Parathyroid adenoma (tissue), 2 donors: ENCODE measurements around the gene FRAS1.
"Not testable (repeated sequence)": the region's sequence is repeated elsewhere in the genome, so short reads cannot be mapped to it uniquely, and the experiment has no call there.

ENCODE experiments used
- H2AFZ ChIP-seq: fragments of 300-600 bp; sonication (generic); one replicate; pipeline ENCODE4 v1.7.0; 2017; ENCODE audit warnings: antibody characterized with exemption, mild to moderate bottlenecking
- H3K27ac ChIP-seq: fragments of 300-600 bp; sonication (generic); one replicate; pipeline ENCODE4 v1.7.0; 2017
- H3K27me3 ChIP-seq: fragments of 300-600 bp; sonication (generic); one replicate; pipeline ENCODE4 v1.7.0; 2017; ENCODE audit warnings: low read length; ENCODE audit not compliant: control insufficient read depth, insufficient read depth
- H3K36me3 ChIP-seq: fragments of 300-600 bp; sonication (generic); one replicate; pipeline ENCODE4 v1.7.0; 2017; ENCODE audit warnings: low read length; ENCODE audit not compliant: control insufficient read depth, insufficient read depth
- H3K4me1 ChIP-seq: fragments of 300-600 bp; sonication (generic); one replicate; pipeline ENCODE4 v1.7.0; 2017; ENCODE audit warnings: control low read depth
- H3K4me2 ChIP-seq: fragments of 300-600 bp; sonication (generic); one replicate; pipeline ENCODE4 v1.7.0; 2017; ENCODE audit warnings: low read length
- H3K4me3 ChIP-seq: fragments of 300-600 bp; sonication (generic); one replicate; pipeline ENCODE4 v1.7.0; 2017; ENCODE audit warnings: low read depth, low read length
- H3K79me2 ChIP-seq: fragments of 300-600 bp; sonication (generic); one replicate; pipeline ENCODE4 v1.7.0; 2017; ENCODE audit warnings: control low read depth
- H3K9ac ChIP-seq: fragments of 300-600 bp; sonication (generic); one replicate; pipeline ENCODE4 v1.7.0; 2017; ENCODE audit warnings: mild to moderate bottlenecking
- H3K9me3 ChIP-seq: fragments of 300-600 bp; sonication (generic); one replicate; pipeline ENCODE4 v1.7.0; 2017; ENCODE audit warnings: low read length; ENCODE audit not compliant: control insufficient read depth
- CTCF ChIP-seq: fragments of 300-600 bp; sonication (generic); IDR thresholded peaks from one replicate; pipeline ENCODE4 v1.7.0; 2017; ENCODE audit warnings: antibody characterized with exemption, mild to moderate bottlenecking
- donor health status: primary hyperparathyroidism.

Gene FRAS1

GRCh38 chr4:78081541-78081940 lies 24.4 kb downstream of the FRAS1 start:
- H2AFZ ChIP-seq = no peak overlapping the region

GRCh38 chr4:78083035-78083434 lies 25.9 kb downstream of the FRAS1 start:
- Histone ChIP-seq H3K36me3 (no peaks in the 10 kb centered on the region), H3K27ac (no peak overlapping the region), H3K9me3 (no peaks in the 10 kb centered on the region), H3K4me1 (no peaks in the 10 kb centered on the region), H3K27me3 (no peaks in the 10 kb centered on the region), H3K9ac (no peak overlapping the region), H3K4me2 (no peak overlapping the region), H3K4me3 (no peak overlapping the region), H3K79me2 (no peaks in the 10 kb centered on the region), H2AFZ (no peak overlapping the region)
- no peak for TF ChIP-seq CTCF

More at GRCh38 chr4:78081541-78081940, 24.4 kb downstream of the FRAS1 start:
- Histone ChIP-seq H3K36me3 (no peaks in the 10 kb centered on the region), H3K79me2 (no peaks in the 10 kb centered on the region), H3K27me3 (no peaks in the 10 kb centered on the region), H3K4me1 (no peaks in the 10 kb centered on the region), H3K27ac (no peak overlapping the region), H3K9me3 (no peaks in the 10 kb centered on the region), H3K9ac (no peak overlapping the region), H3K4me3 (no peak overlapping the region), H3K4me2 (no peak overlapping the region)
- no peak for TF ChIP-seq CTCF

- Histone ChIP-seq H3K4me1 (no peaks in the 10 kb centered on the region), H3K9ac (no peak overlapping the region), H3K27me3 (no peaks in the 10 kb centered on the region)
Measured at GRCh38 chr4:78091534-78091933, 34.4 kb downstream of the FRAS1 start.

GRCh38 chr4:78092350-78092749 lies 35.2 kb downstream of the FRAS1 start:
- not testable (repeated sequence) for H3K4me2 ChIP-seq, H3K9me3 ChIP-seq, H3K27ac ChIP-seq, H2AFZ ChIP-seq, H3K79me2 ChIP-seq, H3K36me3 ChIP-seq, H3K9ac ChIP-seq, H3K4me1 ChIP-seq, H3K27me3 ChIP-seq, H3K4me3 ChIP-seq

More at GRCh38 chr4:78091534-78091933, 34.4 kb downstream of the FRAS1 start:
- H3K36me3 ChIP-seq = no peaks in the 10 kb centered on the region
- H3K9me3 ChIP-seq = no peaks in the 10 kb centered on the region
- H3K79me2 ChIP-seq = no peaks in the 10 kb centered on the region
- H3K27ac ChIP-seq = no peak overlapping the region
- H3K4me3 ChIP-seq = no peak overlapping the region
- H3K4me2 ChIP-seq = no peak overlapping the region
- TF ChIP-seq CTCF = no peak
- no peak overlapping the region for H2AFZ ChIP-seq

GRCh38 chr4:78092850-78093249 lies 35.7 kb downstream of the FRAS1 start:
- H3K9me3 ChIP-seq = no peaks in the 10 kb centered on the region
- H3K36me3 ChIP-seq = no peaks in the 10 kb centered on the region
- no peak overlapping the region for H3K27ac ChIP-seq
- no peaks in the 10 kb centered on the region for H3K27me3 ChIP-seq
- H2AFZ ChIP-seq = no peak overlapping the region
- TF ChIP-seq CTCF = no peak
- no peak overlapping the region for H3K9ac ChIP-seq
- H3K4me3 ChIP-seq = no peak overlapping the region
- no peaks in the 10 kb centered on the region for H3K79me2 ChIP-seq
- no peaks in the 10 kb centered on the region for H3K4me1 ChIP-seq
- no peak overlapping the region for H3K4me2 ChIP-seq
